ENCODE data around the gene COL7A1.

Gene COL7A1

GRCh38 chr3:48587686-48588085 is 7.4 kb downstream of the COL7A1 start:
- DNase-seq: no peak

GRCh38 chr3:48585411-48585810 is 9.7 kb downstream of the COL7A1 start:
- DNase-seq: no peak

- DNase-seq: no peak
Observed at GRCh38 chr3:48584836-48585235, 10.3 kb downstream of the COL7A1 start.

GRCh38 chr3:48581621-48582481 is 13.3 kb downstream of the COL7A1 start:
- no peak for DNase-seq

GRCh38 chr3:48576647-48577046 is 18.5 kb downstream of the COL7A1 start:
- no peak for DNase-seq

- no peak for DNase-seq
Observed at GRCh38 chr3:48575366-48575765, 19.8 kb downstream of the COL7A1 start.

- DNase-seq: no peak
Observed at GRCh38 chr3:48573973-48574585, 21.1 kb downstream of the COL7A1 start.

GRCh38 chr3:48572517-48572916 is 22.6 kb downstream of the COL7A1 start:
- DNase-seq: no peak

- no peak for DNase-seq
Observed at GRCh38 chr3:48571938-48572337, 23.2 kb downstream of the COL7A1 start.

GRCh38 chr3:48569808-48570450 is 25.2 kb downstream of the COL7A1 start:
- no peak for DNase-seq

GRCh38 chr3:48569400-48569799 is 25.7 kb downstream of the COL7A1 start:
- DNase-seq: no peak

GRCh38 chr3:48568476-48568875 is 26.7 kb downstream of the COL7A1 start:
- no peak for DNase-seq

- no peak for DNase-seq
Observed at GRCh38 chr3:48567500-48567899, 27.6 kb downstream of the COL7A1 start.

- DNase-seq: no peak
Observed at GRCh38 chr3:48567090-48567489, 28.0 kb downstream of the COL7A1 start.

- DNase-seq: no peak
Observed at GRCh38 chr3:48566401-48566760, 28.7 kb downstream of the COL7A1 start.

- no peak for DNase-seq
Observed at GRCh38 chr3:48565591-48566400, 29.3 kb downstream of the COL7A1 start.

GRCh38 chr3:48565186-48565585 is 29.9 kb downstream of the COL7A1 start:
- DNase-seq: no peak

GRCh38 chr3:48564667-48565066 is 30.5 kb downstream of the COL7A1 start:
- DNase-seq: no peak

- DNase-seq: no peak
Observed at GRCh38 chr3:48564022-48564421, 31.1 kb downstream of the COL7A1 start.

- DNase-seq: no peak
Observed at GRCh38 chr3:48563382-48563918, 31.7 kb downstream of the COL7A1 start, which contains the start of gene UCN2. Gene UCN2, minus strand, starts transcription at chr3:48563781. Its CDS starts 657 bp downstream, at chr3:48563124.

- no peak for DNase-seq
Observed at GRCh38 chr3:48562367-48563095, 32.6 kb downstream of the COL7A1 start.
